HPDE6-E6E7 (cell line): Measurements from ENCODE around the gene HNRNPUL1.

Experiments
- DNase-seq: peaks from one replicate; pipeline ENCODE4 v3.0.0; 2011; ENCODE audit warnings: missing footprints; ENCODE audit errors: extremely low spot score

The HNRNPUL1 gene

DNA sequence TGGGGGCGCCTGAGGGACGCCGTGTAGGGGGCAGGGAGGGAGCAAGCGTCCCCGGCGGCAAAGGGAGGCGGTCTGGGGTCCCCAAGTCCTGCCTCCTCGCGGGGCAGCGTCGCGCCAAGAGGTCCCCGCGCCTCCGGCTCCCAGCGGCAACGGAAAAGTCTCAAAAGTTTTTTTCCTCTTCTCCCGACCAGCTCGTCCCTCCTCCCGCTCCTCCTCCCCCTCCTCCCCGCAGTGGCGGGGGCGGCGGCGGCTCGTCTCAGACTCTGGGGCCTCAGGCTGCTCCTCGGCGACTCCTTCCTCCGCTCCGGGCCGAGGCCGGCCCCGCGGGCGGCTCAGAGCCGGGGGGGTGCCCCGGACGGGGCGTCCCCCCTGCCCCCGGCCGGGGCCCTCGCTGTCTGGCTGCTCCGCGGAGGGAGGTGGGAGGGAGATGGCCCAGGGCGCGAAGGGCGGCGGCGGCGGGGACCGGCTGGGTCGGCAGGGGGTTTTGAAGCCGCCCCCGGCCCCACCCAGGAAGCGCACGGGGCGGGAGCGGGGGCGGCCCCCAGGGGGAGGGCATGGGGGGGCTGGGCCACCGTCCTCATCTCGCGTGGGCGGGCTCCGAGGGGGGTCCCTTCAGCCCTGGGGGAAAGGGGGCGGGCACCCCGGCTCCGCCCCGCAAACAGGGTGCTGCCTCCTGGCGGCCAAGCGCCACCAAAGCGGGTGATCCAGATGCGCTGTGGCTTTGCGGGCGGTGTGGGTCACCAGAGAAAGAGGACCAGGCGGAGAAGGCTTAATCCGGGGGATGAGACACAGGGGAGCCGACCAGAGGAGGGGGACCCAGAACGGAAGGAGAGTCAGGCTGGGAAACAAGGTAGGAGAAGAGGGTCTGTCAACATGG lies 89.5 kb downstream of the HNRNPUL1 start, which contains the start of gene TGFB1:
TSS of gene TGFB1 (minus strand) at position 457 of the 877 bp plus-strand sequence. CDS start 878 bp downstream, outside the sequence.
- DNase-seq: peak; percentile 88

DNA sequence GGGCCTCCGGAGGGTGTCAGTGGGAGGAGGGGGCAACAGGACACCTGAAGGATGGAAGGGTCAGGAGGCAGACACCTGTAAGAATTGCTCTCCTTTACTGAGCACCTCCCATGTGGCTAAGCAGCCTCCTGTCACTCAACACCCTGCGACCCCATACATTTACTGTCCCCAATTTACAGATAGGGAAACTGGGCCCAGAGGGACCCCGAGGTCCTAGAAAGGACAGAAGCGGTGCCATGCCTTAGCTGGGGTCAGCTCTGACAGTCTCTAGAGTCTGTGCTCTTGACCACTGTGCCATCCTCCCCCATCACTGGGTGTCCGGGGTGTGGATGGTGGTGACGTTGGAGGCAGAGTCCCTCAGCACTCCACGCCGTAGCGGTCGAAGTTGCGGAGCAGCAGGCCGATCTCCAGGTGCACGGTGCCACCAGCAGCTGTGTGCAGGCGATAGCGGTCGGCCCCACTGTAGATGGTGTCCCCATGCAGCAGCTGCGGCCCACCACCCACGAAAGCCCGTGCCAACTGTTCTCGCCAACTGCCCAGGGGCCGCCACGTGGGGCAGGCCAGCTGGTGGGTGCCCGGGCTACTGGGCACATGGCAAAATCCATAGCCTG lies 90.3 kb downstream of the HNRNPUL1 start:
- DNase-seq: no peak

GRCh38 chr19:41355035-41355434 lies 90.9 kb downstream of the HNRNPUL1 start:
- DNase-seq: no peak

DNA sequence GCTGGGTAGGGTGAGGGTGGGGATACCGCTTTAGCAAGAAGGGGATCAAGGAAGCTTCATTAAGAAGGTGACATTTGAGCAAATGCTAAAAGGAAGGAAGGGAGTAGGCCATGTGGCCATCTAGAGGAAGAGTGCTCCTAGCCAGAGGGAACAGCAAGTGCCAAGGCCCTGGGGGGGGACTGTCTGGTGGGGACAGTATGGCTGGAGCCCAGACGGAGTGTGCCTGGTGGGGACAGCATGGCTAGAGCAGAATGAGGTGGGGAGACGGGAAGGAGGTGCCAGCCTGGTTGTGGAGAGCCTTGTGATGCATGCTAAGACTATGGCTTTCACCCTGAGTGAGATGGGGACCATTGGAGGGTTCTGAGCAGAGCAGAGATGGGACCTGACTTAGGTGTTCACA lies 91.6 kb downstream of the HNRNPUL1 start:
- no peak for DNase-seq

- DNase-seq: no peak
Observed at GRCh38 chr19:41356984-41357739, 93.0 kb downstream of the HNRNPUL1 start.
